ENCODE results near the gene GGNBP2. TPM values are rescaled to one million over a fixed set of nuclear protein-coding genes. Genes with fewer than 3 reads are reported as not detected.

GGNBP2 gene
- total RNA-seq, 1 experiment from 2014 or later: 57.2 TPM

DNA sequence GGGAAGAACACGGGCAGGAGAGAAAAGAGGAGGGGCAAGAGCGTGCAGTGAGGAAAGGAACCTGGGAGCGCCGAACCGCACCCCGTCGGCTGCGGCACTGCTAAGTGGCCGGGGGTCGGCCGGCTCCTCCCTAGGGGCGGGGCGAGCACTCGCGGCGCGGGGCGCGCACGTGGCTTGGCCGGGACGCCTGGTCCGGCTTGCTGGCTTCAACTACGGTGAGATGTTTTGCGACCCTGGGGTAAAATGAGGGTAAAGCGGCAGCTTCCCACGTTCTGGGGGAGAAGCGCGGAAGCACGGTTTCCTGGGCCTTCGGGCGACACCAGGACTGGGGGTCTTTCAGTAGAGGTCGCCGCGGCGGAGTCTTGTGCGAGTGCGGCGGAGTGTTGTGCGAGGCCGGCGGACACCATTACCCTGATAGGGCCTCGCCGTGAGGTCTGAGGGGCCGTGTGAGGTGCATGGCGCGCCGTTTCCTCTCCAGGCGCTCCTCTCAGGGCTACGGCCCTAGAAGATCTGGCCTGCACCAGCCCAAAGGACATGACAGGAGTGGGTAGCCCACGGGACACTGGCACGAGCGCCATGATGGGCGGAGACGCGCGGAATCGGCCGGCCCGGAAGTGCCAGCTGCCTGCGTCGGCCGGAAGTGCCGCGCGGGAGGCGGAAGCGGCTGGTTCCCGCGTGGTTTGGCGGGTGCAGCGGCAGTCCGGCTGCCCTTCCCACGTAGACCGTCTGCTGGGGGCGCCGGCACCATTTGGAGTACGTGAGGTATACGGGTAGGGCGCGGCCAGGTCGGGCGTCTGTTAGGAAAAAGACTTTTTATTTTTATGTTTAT, 9.7 kb upstream of the GGNBP2 start, which contains the start of the genes MYO19 and PIGW:
TSS of gene MYO19 (minus strand) at position 29 of the 829 bp plus-strand sequence. CDS start 2,330 bp downstream, outside the sequence.
TSS of gene PIGW (plus strand) at position 148 of the 829 bp plus-strand sequence. CDS start 2,115 bp downstream, outside the sequence.
- peaks cover 17% of the 10 kb centered on the region for H3K36me3 ChIP-seq (ENCODE audit: control insufficient read depth, insufficient read depth, low read length)
- ChIA-PET POLR2A (no interaction called here), CTCF (no interaction called here)
- DNase-seq (ENCODE audit: low read depth, low spot score): peak; percentile 39
- peak; percentile 93 for ATAC-seq
- H3K27ac ChIP-seq (ENCODE audit: low read length): peak within 1 kb of the TSS; percentile 93
- in situ Hi-C loops (cut with HindIII; ENCODE audit: low pct_unique_long_range_greater_than_20kb, low sequenced_read_pairs) (no loop called here), intact Hi-C loops (cut with micrococcal nuclease; ENCODE audit: unreplicated experiment) (no loop called here)
- peak; percentile 60 for TF ChIP-seq SIN3A (IDR thresholded peaks at IDR 0.05; ENCODE audit: borderline replicate concordance, insufficient read depth, low read depth, low read length)
- peak; percentile 92 for TF ChIP-seq POLR2AphosphoS5 (IDR thresholded peaks at IDR 0.05; ENCODE audit: low read depth, low read length)
- TF ChIP-seq, protein P1, sequence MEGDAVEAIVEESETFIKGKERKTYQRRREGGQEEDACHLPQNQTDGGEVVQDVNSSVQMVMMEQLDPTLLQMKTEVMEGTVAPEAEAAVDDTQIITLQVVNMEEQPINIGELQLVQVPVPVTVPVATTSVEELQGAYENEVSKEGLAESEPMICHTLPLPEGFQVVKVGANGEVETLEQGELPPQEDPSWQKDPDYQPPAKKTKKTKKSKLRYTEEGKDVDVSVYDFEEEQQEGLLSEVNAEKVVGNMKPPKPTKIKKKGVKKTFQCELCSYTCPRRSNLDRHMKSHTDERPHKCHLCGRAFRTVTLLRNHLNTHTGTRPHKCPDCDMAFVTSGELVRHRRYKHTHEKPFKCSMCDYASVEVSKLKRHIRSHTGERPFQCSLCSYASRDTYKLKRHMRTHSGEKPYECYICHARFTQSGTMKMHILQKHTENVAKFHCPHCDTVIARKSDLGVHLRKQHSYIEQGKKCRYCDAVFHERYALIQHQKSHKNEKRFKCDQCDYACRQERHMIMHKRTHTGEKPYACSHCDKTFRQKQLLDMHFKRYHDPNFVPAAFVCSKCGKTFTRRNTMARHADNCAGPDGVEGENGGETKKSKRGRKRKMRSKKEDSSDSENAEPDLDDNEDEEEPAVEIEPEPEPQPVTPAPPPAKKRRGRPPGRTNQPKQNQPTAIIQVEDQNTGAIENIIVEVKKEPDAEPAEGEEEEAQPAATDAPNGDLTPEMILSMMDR (IDR thresholded peaks at IDR 0.05): no peak
- H3K4me3 ChIP-seq (ENCODE audit: low read depth in 2 of 2, low read length in 2 of 2): peak within 1 kb of the TSS; percentile 83 to 90
- peaks cover 3% of the 10 kb centered on the region for H3K4me1 ChIP-seq (ENCODE audit: control insufficient read depth, insufficient read depth, low read length)
- no TSS peak for BruUV-seq (replicated peaks)
- H3K9me3 ChIP-seq (ENCODE audit: control insufficient read depth, insufficient read depth, low read depth, low read length): no peaks in the 10 kb centered on the region
- no peaks in the 10 kb centered on the region for H3K27me3 ChIP-seq (ENCODE audit: control insufficient read depth, insufficient read depth, low read length)

DNA sequence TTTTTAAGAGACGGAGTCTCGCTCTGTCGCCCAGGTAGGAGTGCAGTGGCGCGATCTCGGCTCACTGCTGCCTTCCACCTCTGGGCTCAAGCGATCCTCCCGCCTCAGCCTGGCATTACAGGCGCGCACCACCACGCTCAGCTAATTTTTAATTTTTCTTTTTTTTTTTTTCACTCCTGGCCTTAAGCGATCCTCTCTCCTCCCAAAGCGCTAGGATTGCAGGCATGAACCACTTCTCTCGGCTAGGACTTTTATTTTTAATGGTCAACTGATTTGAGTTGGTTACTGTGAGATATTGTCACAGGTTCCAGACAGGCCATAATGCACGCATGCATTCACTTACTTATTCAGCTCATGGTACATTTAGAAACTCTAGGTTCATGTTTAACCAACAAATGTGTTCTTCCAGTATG, 9.0 kb upstream of the GGNBP2 start:
- H3K4me3 ChIP-seq (ENCODE audit: low read depth in 2 of 2, low read length in 2 of 2): peak overlapping the region; percentile 83 to 90
- ATAC-seq (peak; percentile 36; the same call in 1 of the 2 replicates), DNase-seq (ENCODE audit: low read depth, low spot score) (no peak)
- H3K9me3 ChIP-seq (ENCODE audit: control insufficient read depth, insufficient read depth, low read depth, low read length): no peaks in the 10 kb centered on the region
- ChIA-PET POLR2A (no interaction called here), CTCF (no interaction called here)
- peak; percentile 12 for TF ChIP-seq POLR2AphosphoS5 (IDR thresholded peaks at IDR 0.05; ENCODE audit: low read depth, low read length)
- no peak for TF ChIP-seq SIN3A (IDR thresholded peaks at IDR 0.05; ENCODE audit: borderline replicate concordance, insufficient read depth, low read depth, low read length)
- in situ Hi-C loops (cut with HindIII; ENCODE audit: low pct_unique_long_range_greater_than_20kb, low sequenced_read_pairs): no loop called here
- H3K36me3 ChIP-seq (ENCODE audit: control insufficient read depth, insufficient read depth, low read length): peaks cover 15% of the 10 kb centered on the region
- peak overlapping the region; percentile 93 for H3K27ac ChIP-seq (ENCODE audit: low read length)
- no peaks in the 10 kb centered on the region for H3K27me3 ChIP-seq (ENCODE audit: control insufficient read depth, insufficient read depth, low read length)
- intact Hi-C loops (cut with micrococcal nuclease; ENCODE audit: unreplicated experiment): no loop called here
- H3K4me1 ChIP-seq (ENCODE audit: control insufficient read depth, insufficient read depth, low read length): peaks cover 3% of the 10 kb centered on the region
- BruUV-seq (replicated peaks): no TSS peak

DNA sequence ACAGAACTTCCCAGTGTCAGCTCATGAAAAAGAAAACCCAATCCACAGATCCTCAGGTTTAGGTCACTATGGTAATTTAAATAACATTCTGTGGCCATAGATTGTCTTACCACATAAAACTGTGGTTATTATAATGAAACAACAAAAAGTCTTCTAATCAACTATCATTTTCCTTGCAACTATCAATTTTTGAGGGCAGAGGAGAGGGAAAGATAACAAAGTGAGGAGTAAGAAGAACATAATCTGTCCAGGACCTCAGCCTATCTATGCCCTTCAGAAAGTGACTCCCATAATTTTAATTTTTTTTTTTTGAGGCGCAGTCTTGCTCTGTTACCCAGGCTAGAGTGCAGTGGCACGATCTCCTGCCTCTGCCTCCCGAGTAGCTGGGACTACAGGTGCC, 4.0 kb upstream of the GGNBP2 start:
- no TSS peak for BruUV-seq (replicated peaks)
- POLR2A ChIA-PET: no interaction called here
- DNase-seq (ENCODE audit: low read depth, low spot score) (no peak), ATAC-seq (no peak)
- H3K9me3 ChIP-seq (ENCODE audit: control insufficient read depth, insufficient read depth, low read depth, low read length): no peaks in the 10 kb centered on the region
- H3K36me3 ChIP-seq (ENCODE audit: control insufficient read depth, insufficient read depth, low read length): peaks cover 8% of the 10 kb centered on the region
- TF ChIP-seq SIN3A (IDR thresholded peaks at IDR 0.05; ENCODE audit: borderline replicate concordance, insufficient read depth, low read depth, low read length): no peak
- TF ChIP-seq, protein P1 (IDR thresholded peaks at IDR 0.05): no peak
- no peak for TF ChIP-seq TCF7L2 (IDR thresholded peaks at IDR 0.05; ENCODE audit: low read depth, low read length)
- no peak for TF ChIP-seq POLR2AphosphoS5 (IDR thresholded peaks at IDR 0.05; ENCODE audit: low read depth, low read length)
- TF ChIP-seq, protein P2, sequence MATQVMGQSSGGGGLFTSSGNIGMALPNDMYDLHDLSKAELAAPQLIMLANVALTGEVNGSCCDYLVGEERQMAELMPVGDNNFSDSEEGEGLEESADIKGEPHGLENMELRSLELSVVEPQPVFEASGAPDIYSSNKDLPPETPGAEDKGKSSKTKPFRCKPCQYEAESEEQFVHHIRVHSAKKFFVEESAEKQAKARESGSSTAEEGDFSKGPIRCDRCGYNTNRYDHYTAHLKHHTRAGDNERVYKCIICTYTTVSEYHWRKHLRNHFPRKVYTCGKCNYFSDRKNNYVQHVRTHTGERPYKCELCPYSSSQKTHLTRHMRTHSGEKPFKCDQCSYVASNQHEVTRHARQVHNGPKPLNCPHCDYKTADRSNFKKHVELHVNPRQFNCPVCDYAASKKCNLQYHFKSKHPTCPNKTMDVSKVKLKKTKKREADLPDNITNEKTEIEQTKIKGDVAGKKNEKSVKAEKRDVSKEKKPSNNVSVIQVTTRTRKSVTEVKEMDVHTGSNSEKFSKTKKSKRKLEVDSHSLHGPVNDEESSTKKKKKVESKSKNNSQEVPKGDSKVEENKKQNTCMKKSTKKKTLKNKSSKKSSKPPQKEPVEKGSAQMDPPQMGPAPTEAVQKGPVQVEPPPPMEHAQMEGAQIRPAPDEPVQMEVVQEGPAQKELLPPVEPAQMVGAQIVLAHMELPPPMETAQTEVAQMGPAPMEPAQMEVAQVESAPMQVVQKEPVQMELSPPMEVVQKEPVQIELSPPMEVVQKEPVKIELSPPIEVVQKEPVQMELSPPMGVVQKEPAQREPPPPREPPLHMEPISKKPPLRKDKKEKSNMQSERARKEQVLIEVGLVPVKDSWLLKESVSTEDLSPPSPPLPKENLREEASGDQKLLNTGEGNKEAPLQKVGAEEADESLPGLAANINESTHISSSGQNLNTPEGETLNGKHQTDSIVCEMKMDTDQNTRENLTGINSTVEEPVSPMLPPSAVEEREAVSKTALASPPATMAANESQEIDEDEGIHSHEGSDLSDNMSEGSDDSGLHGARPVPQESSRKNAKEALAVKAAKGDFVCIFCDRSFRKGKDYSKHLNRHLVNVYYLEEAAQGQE (IDR thresholded peaks at IDR 0.05; ENCODE audit: insufficient read depth in 1 of 2, low read depth in 2 of 2, low read length in 1 of 2): no peak
- H3K4me1 ChIP-seq (ENCODE audit: control insufficient read depth, insufficient read depth, low read length): no peaks in the 10 kb centered on the region; the same call in none of the 2 replicates
- CTCF ChIA-PET: interaction anchor here (0.6 kb wide), 1 partner anchor 19 kb away, joined by 6 read pairs; no protein-coding TSS in a partner anchor
- H3K4me3 ChIP-seq (ENCODE audit: low read depth in 2 of 2, low read length in 2 of 2): no peak overlapping the region
- intact Hi-C loops (cut with micrococcal nuclease; ENCODE audit: unreplicated experiment): no loop called here
- in situ Hi-C loops (cut with HindIII; ENCODE audit: low pct_unique_long_range_greater_than_20kb, low sequenced_read_pairs): no loop called here
- H3K27ac ChIP-seq (ENCODE audit: low read length): no peak overlapping the region
- no peaks in the 10 kb centered on the region for H3K27me3 ChIP-seq (ENCODE audit: control insufficient read depth, insufficient read depth, low read length)

Measured in Panc1 (cell line).